Kidney epithelial cell (primary cell): ENCODE results near the gene LMX1B. TPM values are rescaled to one million over a fixed set of nuclear protein-coding genes. Genes with fewer than 3 reads are reported as not detected.
"Not testable (repeated sequence)": the region's sequence is repeated elsewhere in the genome, so short reads cannot be mapped to it uniquely, and the experiment has no call there.

Source experiments
- DNase-seq: peaks from one replicate; pipeline ENCODE4 v3.0.0-alpha.2; 2010; ENCODE audit warnings: low read depth
- H3K27me3 ChIP-seq: 2 replicates; pipeline ENCODE4 v1.6.0; 2011; ENCODE audit warnings: low read length; ENCODE audit not compliant: control insufficient read depth, insufficient read depth
- H3K36me3 ChIP-seq: 2 replicates; pipeline ENCODE4 v1.5.1; 2011; ENCODE audit warnings: low read length; ENCODE audit not compliant: control insufficient read depth, insufficient read depth
- H3K4me3 ChIP-seq: 2 replicates; pipeline ENCODE4 v1.5.1; 2011; ENCODE audit warnings: low read depth, mild to moderate bottlenecking, control low read depth, low read length
- total RNA-seq: library from RNA; depleted of rRNA; stranded (reverse); fragments of >200 nt; gene quantifications from 2 replicates; pipeline ENCODE4 v1.2.3, GENCODE V29; 2015
- TF ChIP-seq, protein P1 (sequence below): IDR thresholded peaks from 2 replicates; pipeline ENCODE4 v1.5.1; 2011; ENCODE audit warnings: mild to moderate bottlenecking, moderate library complexity, low read length, control low read depth, inconsistent platforms; ENCODE audit not compliant: insufficient read depth, poor library complexity, severe bottlenecking

Gene LMX1B
- 1.7 and 2.6 TPM in 2 replicates for total RNA-seq

DNA sequence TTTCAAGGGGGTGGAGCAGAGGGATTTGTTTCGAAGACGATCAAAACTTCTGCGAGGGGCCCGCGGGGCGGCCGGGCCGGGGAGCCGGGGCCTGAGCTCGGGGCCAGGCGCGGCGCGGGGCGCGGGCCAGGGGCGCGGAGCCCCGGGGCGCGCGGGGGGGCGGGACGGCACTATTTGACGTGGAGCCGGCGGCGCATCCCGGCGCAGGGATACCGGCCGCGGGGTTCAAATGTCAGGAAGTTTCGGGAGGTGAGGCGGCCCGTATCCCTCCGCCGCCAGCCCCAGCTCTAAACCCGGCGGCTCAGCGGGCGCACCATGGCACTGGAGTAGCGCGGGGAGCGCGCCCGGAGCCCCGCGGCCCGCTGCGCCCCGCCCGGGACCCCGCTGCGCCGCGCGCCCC, at the start of gene LMX1B:
Gene LMX1B, plus strand, starts transcription at position 278 of the 400 bp plus-strand sequence. CDS start 522 bp downstream, outside the sequence.
- DNase-seq: no peak
- no peaks in the 10 kb centered on the region for H3K36me3 ChIP-seq
- peaks cover 85% of the 10 kb centered on the region for H3K27me3 ChIP-seq
- H3K4me3 ChIP-seq: no peak within 1 kb of the TSS
- TF ChIP-seq, protein P1, sequence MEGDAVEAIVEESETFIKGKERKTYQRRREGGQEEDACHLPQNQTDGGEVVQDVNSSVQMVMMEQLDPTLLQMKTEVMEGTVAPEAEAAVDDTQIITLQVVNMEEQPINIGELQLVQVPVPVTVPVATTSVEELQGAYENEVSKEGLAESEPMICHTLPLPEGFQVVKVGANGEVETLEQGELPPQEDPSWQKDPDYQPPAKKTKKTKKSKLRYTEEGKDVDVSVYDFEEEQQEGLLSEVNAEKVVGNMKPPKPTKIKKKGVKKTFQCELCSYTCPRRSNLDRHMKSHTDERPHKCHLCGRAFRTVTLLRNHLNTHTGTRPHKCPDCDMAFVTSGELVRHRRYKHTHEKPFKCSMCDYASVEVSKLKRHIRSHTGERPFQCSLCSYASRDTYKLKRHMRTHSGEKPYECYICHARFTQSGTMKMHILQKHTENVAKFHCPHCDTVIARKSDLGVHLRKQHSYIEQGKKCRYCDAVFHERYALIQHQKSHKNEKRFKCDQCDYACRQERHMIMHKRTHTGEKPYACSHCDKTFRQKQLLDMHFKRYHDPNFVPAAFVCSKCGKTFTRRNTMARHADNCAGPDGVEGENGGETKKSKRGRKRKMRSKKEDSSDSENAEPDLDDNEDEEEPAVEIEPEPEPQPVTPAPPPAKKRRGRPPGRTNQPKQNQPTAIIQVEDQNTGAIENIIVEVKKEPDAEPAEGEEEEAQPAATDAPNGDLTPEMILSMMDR: no peak

DNA sequence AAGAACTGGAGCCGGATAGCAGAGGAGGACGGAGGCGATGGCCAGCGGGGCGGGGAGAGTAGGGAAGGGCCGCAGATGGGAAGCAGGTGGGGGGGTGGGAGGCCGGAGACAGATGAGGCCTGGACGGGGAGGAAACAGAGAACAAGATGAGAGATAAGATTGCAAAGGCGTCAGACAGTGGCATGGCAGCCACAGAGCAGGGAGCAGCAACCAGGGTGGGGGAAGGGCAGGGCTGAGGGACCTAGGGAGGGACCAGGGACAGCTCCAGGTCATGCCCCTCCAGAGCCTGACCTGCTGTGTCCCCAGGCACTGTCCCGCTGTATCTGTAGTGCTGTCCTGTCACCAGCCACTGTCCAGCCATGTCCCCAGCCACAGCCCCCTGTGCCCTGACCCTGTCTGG, 49.6 kb upstream of the LMX1B start:
- DNase-seq: no peak
- Histone ChIP-seq H3K4me3 (no peak overlapping the region), H3K27me3 (peaks cover 23% of the 10 kb centered on the region), H3K36me3 (no peaks in the 10 kb centered on the region)
- TF ChIP-seq, protein P1: no peak

DNA sequence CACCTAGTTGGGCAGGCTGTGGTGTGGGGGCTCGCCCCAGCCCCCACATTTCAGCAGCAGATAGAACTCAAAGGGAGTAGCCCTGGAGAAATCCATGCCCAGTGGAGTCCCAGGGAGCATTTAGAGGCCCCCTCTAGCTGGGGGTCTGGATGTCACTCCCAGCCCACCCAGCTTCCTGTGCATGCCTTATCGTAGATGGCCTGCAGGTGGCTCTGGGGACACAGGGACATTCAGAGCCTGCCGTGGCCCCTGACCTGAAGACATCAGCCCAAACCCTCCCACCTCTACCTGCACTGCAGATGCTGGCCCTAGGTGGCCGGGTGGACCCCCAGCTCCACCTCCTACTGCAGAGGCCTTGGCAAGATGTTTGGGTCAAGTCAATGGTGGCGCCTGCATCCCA, 49.0 kb upstream of the LMX1B start:
- no peak for DNase-seq
- H3K36me3 ChIP-seq: no peaks in the 10 kb centered on the region
- TF ChIP-seq, protein P1: peak; percentile 12

DNA sequence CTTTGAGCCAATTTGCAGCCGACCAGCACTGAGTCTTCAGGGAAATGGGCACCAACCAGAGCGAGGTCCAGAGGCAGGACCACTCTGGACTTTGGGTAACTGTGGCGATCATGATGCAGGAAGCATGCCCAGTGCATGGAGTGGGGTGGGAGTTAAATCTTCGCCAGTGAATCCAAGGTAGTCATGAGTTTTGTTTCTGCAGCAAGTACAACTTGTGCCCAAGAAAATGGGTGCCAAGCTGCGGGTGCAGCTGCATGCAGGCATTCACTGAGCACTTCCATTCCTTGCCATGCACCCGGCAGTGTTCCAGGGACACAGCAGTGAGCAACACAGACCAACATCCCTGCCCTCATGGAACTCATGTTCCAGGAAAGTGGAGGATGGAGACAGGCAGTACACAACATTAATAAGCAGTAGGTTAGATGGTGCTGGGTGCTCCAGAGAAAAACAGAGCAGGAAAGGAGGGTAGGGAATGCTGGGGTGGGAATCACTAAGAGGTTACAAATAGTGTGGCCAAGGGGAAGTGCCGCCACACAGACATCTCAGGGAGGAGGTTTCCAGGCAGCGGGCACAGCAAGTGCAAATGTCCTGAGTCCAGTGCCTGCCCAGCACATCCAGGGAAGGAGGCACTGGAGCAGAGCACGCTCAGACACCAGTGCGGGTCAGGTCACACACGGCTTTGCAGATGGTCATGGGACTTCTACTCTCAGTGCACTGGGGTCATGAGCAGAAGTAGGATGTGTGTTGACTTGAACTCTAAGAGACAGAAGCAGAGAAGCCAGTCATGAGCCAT, 48.2 kb upstream of the LMX1B start:
- Histone ChIP-seq H3K36me3 (no peaks in the 10 kb centered on the region), H3K4me3 (no peak overlapping the region), H3K27me3 (peaks cover 23% of the 10 kb centered on the region)
- TF ChIP-seq, protein P1: no peak
- no peak for DNase-seq

More for the DNA sequence above, 49.0 kb upstream of the LMX1B start:
- Histone ChIP-seq H3K27me3 (peaks cover 23% of the 10 kb centered on the region), H3K4me3 (no peak overlapping the region)

DNA sequence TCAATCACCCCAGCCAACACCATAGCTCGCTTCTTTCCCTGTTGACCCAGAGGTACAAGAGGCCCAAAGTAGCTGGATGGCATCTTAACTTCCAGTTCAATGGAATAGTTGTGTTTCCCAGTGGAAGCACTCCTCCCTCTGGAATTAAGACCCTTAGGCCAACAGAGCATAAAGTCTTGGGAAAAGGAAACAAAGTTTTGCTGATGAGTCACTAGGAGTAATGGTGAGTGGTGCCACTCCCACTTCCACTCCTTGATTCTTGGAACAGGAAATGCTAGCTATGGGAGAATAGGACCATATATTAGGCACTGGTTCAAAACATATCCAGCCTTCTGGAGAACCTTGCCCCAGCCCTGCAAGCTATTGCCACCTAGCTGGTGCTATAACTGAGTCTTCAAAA, 44.7 kb upstream of the LMX1B start:
- DNase-seq: peak; percentile 26
- Histone ChIP-seq H3K4me3 (no peak overlapping the region), H3K27me3 (peaks cover 9% of the 10 kb centered on the region), H3K36me3 (no peaks in the 10 kb centered on the region)
- TF ChIP-seq, protein P1: no peak

DNA sequence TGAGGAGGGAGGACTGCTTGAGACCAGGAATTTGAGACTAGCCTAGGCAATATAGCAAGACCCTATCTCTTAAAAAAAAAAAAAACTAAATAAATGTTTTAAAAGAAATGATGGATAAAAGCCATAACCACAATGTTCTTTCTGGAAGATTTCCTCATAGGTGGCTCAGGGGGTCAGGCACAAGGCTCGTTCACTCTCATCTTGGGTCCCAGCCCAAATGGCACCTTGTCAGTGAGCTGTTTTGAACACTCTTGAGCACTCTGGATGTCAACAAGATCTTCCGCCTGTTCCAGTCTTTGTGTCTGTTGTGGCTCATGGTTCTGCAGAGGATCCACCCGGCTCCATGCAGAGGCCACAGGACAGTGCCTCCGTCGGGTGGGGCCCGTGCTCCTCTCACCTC, 35.7 kb upstream of the LMX1B start:
- H3K4me3 ChIP-seq: no peak overlapping the region
- H3K36me3 ChIP-seq: no peaks in the 10 kb centered on the region
- no peak for DNase-seq
- TF ChIP-seq, protein P1: no peak
- peaks cover 19% of the 10 kb centered on the region for H3K27me3 ChIP-seq

DNA sequence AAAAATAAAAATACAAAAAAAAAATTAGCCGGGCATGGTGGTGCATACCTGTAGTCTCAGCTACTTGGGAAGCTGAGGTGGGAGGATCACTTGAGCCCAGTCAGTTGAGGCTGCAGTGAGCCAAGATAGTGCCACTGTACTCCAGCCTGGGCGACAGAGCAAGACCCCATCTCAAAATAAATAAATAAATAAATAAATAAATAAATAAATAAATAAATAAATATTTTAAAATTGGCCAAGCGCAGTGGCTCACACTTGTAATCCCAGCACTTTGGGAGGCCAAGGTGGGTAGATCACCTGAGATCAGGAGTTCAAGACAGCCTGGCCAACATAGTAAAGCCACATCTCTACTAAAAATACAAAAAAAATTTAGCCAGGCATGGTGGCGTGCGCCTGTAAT, 33.4 kb upstream of the LMX1B start:
- H3K27me3 ChIP-seq: peaks cover 25% of the 10 kb centered on the region
- not testable (repeated sequence) for H3K36me3 ChIP-seq, H3K4me3 ChIP-seq, DNase-seq
